ENCODE results near the gene C9orf153. TPM values are rescaled to one million over a fixed set of nuclear protein-coding genes. Genes with fewer than 3 reads are reported as not detected.

Gene C9orf153
- total RNA-seq, 1 donor from 2014 or later: 0.19 TPM

DNA sequence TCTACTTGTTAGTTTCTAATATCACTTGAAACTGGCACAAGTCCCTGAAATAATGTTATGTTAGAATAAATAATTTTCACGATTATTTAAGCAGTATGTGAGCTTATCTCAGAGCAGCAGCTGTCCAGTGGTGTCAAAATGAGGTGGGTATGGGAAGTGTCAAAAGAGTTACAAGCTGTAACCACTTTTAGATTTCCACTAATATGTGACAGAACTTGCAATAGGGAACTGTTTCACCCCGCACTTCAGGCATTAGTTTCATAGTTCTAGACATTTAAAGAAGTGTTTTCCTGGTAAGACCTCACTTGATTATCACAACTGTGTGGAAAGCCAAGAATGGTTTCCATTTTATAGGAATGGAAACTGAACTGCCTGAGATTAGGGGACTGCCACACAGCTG, 25.8 kb upstream of the C9orf153 start:
- H3K27me3 Mint-ChIP-seq (ENCODE audit: low read depth): peaks cover 15% of the 10 kb centered on the region
- no peak for DNase-seq (ENCODE audit: low read depth, low spot score)
- H3K27ac Mint-ChIP-seq (ENCODE audit: unreplicated experiment): no peak overlapping the region
- H3K4me1 Mint-ChIP-seq: peaks cover 45% of the 10 kb centered on the region
- H3K4me3 Mint-ChIP-seq: peak overlapping the region; percentile 25
- no peaks in the 10 kb centered on the region for H3K9me3 Mint-ChIP-seq
- TF ChIP-seq, protein P1, sequence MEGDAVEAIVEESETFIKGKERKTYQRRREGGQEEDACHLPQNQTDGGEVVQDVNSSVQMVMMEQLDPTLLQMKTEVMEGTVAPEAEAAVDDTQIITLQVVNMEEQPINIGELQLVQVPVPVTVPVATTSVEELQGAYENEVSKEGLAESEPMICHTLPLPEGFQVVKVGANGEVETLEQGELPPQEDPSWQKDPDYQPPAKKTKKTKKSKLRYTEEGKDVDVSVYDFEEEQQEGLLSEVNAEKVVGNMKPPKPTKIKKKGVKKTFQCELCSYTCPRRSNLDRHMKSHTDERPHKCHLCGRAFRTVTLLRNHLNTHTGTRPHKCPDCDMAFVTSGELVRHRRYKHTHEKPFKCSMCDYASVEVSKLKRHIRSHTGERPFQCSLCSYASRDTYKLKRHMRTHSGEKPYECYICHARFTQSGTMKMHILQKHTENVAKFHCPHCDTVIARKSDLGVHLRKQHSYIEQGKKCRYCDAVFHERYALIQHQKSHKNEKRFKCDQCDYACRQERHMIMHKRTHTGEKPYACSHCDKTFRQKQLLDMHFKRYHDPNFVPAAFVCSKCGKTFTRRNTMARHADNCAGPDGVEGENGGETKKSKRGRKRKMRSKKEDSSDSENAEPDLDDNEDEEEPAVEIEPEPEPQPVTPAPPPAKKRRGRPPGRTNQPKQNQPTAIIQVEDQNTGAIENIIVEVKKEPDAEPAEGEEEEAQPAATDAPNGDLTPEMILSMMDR (conservative IDR thresholded peaks at IDR 0.05): no peak
- H3K36me3 Mint-ChIP-seq (ENCODE audit: low read depth): no peaks in the 10 kb centered on the region

DNA sequence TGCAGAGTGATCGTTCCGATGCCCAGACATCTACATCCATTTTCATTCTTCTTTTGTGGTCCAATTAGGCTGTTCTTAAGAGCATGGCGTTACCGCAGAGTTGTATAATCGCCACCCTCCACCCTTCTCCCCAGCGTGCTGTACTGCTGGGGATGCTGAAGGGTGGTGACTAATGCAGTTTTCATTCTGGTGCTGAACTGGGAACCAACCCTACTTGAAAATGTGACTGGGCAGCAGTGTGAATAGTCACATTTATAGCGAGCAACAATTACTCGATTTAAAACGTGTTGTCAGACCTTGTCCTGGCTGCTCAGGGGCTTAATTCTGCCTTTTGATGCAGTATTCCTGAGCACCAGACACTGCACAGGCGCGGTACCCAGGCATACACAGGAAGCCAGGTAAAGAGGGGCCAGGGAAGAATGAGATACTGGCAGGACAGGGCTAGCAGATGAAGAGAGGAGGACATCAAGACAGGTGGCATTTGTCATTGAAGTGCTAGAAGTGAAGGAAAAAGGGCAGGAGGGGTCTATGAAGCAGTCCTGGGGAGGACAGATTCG, 23.6 kb upstream of the C9orf153 start:
- Mint-ChIP-seq H3K4me1 (peaks cover 55% of the 10 kb centered on the region), H3K27ac (ENCODE audit: unreplicated experiment) (peak overlapping the region; percentile 97)
- TF ChIP-seq, protein P1 (conservative IDR thresholded peaks at IDR 0.05): no peak

DNA sequence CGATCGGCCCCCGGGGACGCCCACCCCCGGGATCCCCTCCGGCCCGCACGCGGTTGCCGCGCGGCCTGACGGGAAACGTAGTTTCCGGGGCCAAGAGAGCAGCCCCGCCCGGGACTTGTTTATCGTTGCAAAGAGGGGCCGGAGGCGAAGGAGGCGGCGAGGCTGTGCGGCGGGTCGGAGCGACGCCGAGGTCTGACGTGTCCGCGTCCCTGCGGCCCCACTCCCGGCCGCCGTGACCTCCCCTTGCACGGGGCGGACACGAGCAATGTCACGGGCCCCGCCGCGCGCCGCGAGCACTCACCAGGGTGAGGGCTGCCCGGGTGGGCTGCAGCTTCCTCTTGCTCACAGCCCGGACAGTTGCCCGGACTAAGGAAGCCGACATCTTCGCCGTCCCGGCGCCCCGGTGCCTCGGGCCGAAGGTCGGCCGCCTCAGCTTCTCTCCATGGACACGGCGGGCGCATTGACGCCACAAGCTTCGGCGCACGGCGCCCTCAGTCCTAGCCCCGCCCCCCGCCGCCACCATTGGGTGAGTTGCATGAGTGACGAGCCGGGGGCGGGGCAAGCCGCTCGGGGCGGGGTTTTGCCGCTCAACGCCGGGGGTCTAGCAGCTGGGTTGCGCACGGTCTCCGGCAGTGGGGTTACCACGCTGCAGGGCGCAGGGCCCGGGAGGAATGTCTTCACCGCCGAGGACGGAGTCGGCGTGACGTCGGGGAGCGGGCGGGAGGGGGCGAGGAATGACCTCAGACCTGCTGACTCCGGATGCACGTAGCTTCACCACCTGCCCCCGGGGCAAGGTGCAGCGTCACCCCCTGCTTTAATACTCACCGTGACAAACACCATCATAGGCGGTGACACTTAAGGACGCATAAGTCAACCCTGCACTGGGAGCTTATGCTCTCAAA, 22.9 kb upstream of the C9orf153 start, which contains the start of gene ISCA1:
TSS of gene ISCA1 (minus strand) at position 462 of the 902 bp plus-strand sequence. CDS start at position 382, 80 bp downstream.
- no peaks in the 10 kb centered on the region for H3K36me3 Mint-ChIP-seq (ENCODE audit: low read depth)
- no peaks in the 10 kb centered on the region for H3K9me3 Mint-ChIP-seq
- H3K27me3 Mint-ChIP-seq (ENCODE audit: low read depth): peaks cover 27% of the 10 kb centered on the region
- peak within 1 kb of the TSS; percentile 99 for H3K27ac Mint-ChIP-seq (ENCODE audit: unreplicated experiment)
- peak within 1 kb of the TSS; percentile 97 for H3K4me3 Mint-ChIP-seq
- H3K4me1 Mint-ChIP-seq: peaks cover 48% of the 10 kb centered on the region
- DNase-seq (ENCODE audit: low read depth, low spot score): peak; percentile 98
- TF ChIP-seq, protein P1 (conservative IDR thresholded peaks at IDR 0.05): no peak

More for the DNA sequence above, 23.6 kb upstream of the C9orf153 start:
- Mint-ChIP-seq H3K9me3 (no peaks in the 10 kb centered on the region), H3K36me3 (ENCODE audit: low read depth) (no peaks in the 10 kb centered on the region), H3K27me3 (ENCODE audit: low read depth) (peaks cover 27% of the 10 kb centered on the region), H3K4me3 (peak overlapping the region; percentile 97)
- no peak for DNase-seq (ENCODE audit: low read depth, low spot score)

DNA sequence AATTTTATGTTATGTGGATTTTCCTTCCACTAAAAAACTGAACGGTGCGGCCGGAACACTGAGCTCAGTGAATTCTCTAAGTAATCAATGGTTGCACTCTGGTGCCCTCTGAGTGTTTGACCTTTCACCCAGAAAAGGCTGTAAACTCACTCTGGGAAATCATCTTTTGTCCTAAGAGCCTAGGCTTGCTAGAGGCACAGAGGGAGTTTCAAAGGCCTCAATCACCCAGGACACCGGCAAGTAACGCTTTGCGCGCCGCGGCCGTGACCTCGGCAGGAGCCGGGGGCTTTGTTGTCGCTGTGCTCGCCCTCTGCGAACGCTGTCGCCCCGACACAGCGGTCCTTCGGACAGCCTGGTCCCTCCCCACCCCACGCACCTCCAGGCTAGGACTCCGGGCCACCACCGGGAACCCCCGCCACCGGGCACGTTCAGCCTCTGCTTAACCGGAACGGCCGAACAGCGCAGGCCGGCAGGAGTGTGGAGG, 22.2 kb upstream of the C9orf153 start:
- peaks cover 27% of the 10 kb centered on the region for H3K27me3 Mint-ChIP-seq (ENCODE audit: low read depth)
- TF ChIP-seq, protein P1 (conservative IDR thresholded peaks at IDR 0.05): no peak
- peak overlapping the region; percentile 99 for H3K27ac Mint-ChIP-seq (ENCODE audit: unreplicated experiment)
- H3K36me3 Mint-ChIP-seq (ENCODE audit: low read depth): no peaks in the 10 kb centered on the region
- peak; percentile 67 for DNase-seq (ENCODE audit: low read depth, low spot score)
- no peaks in the 10 kb centered on the region for H3K9me3 Mint-ChIP-seq
- peak overlapping the region; percentile 97 for H3K4me3 Mint-ChIP-seq
- peaks cover 41% of the 10 kb centered on the region for H3K4me1 Mint-ChIP-seq

DNA sequence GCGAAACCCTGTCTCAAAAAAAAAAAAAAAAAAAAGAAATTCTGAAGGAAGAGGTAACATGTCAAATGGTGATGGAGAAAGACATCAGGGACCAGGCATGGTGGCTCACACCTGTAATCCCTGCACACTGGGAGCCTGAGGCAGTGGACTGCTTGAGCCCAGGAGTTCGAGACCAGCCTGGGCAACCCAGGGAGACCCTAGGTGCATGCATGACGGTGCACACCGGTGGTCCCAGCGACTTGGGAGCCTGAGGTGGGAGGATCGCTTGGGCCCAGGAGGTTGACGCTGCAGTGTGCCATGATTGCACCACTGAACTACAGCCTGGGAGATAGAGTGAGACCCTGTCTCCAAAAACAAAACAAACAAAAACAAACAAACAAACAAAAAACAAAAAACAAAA, 21.1 kb upstream of the C9orf153 start:
- peaks cover 34% of the 10 kb centered on the region for H3K4me1 Mint-ChIP-seq
- H3K27ac Mint-ChIP-seq (ENCODE audit: unreplicated experiment): no peak overlapping the region
- H3K9me3 Mint-ChIP-seq: no peaks in the 10 kb centered on the region
- H3K27me3 Mint-ChIP-seq (ENCODE audit: low read depth): peaks cover 27% of the 10 kb centered on the region
- TF ChIP-seq, protein P1 (conservative IDR thresholded peaks at IDR 0.05): no peak
- H3K36me3 Mint-ChIP-seq (ENCODE audit: low read depth): no peaks in the 10 kb centered on the region
- DNase-seq (ENCODE audit: low read depth, low spot score): no peak
- peak overlapping the region; percentile 97 for H3K4me3 Mint-ChIP-seq

Measured in neural crest cell (in vitro differentiated cells).